T-cell (primary cell): ENCODE data around the gene PADI3. TPM values are rescaled to one million over a fixed set of nuclear protein-coding genes. Genes with fewer than 3 reads are reported as not detected.

Experiments
- ATAC-seq, 4 experiments: fragments of 200-7000 bp in 3 of 4; fragments of 150-1000 bp in 1 of 4; cut with Tn5 transposase; replicated peaks in 1 of 4; 1 replicate in 3 of 4; 2 replicates in 1 of 4; pipeline ENCODE4 v1.10.0; 2021; ENCODE audit warnings: moderate library complexity in 3 of 4, mild to moderate bottlenecking in 2 of 4, moderate number of reproducible peaks in 1 of 4
- CTCF ChIA-PET, 2 donors: fragments of 300-600 bp; sonication (Branson Sonifier 250); formaldehyde crosslinking; loops; one replicate each; lab custom pipeline; 2022; ENCODE audit warnings: antibody characterized with exemption in 2 of 2; lab: Charles Lee
- POLR2A ChIA-PET, 2 donors: fragments of 300-600 bp; sonication (Branson Sonifier 250); formaldehyde crosslinking; loops; one replicate each; lab custom pipeline; 2022; ENCODE audit warnings: antibody characterized with exemption in 2 of 2; lab: Charles Lee
- DNase-seq, 35 experiments: peaks; one replicate each; pipeline versions ENCODE4 v3.0.0 to v3.0.0-alpha.2; 2013 to 2023
- H3K27ac ChIP-seq: one replicate; pipeline ENCODE4 v1.5.1; 2013; ENCODE audit warnings: low read length
- H3K27me3 ChIP-seq, 2 experiments: replicated peaks in 1 of 2; 1 replicate in 1 of 2; 2 replicates in 1 of 2; pipeline versions ENCODE4 v1.6.1 to v1.7.0; 2013; ENCODE audit warnings: low read length in 1 of 2, mixed read lengths in 1 of 2; ENCODE audit not compliant: control insufficient read depth in 2 of 2, insufficient read depth in 2 of 2; ENCODE audit errors: extremely low read depth in 1 of 2
- H3K36me3 ChIP-seq, 2 donors: 1 replicate in 1 of 2; 2 replicates in 1 of 2; pipeline versions ENCODE4 v1.6.1 to v1.7.0; 2013; ENCODE audit warnings: low read length in 1 of 2; ENCODE audit not compliant: control insufficient read depth in 2 of 2, insufficient read depth in 1 of 2; ENCODE audit errors: extremely low read depth in 1 of 2
- H3K4me1 ChIP-seq, 2 experiments: 1 replicate in 1 of 2; 2 replicates in 1 of 2; pipeline versions ENCODE4 v1.6.1 to v1.7.0; 2013; ENCODE audit warnings: low read length in 2 of 2, mixed read lengths in 1 of 2; ENCODE audit not compliant: insufficient read depth in 2 of 2, control insufficient read depth in 1 of 2; ENCODE audit errors: extremely low read depth in 1 of 2
- H3K4me3 ChIP-seq, 2 donors: 1 replicate in 1 of 2; 2 replicates in 1 of 2; pipeline versions ENCODE4 v1.5.1 to v1.7.0; 2013; ENCODE audit warnings: mild to moderate bottlenecking in 2 of 2, low read length in 1 of 2, moderate library complexity in 1 of 2; ENCODE audit not compliant: control insufficient read depth in 1 of 2; ENCODE audit errors: extremely low read depth in 1 of 2
- H3K9me3 ChIP-seq: 2 replicates; pipeline ENCODE4 v1.7.0; 2013
- H3K27ac Mint-ChIP-seq, 2 donors: one replicate each; pipeline ENCODE4 v1.8.0; 2020 to 2021; ENCODE audit warnings: mild to moderate bottlenecking in 2 of 2, mixed read lengths in 2 of 2
- H3K27me3 Mint-ChIP-seq, 2 donors: one replicate each; pipeline ENCODE4 v1.8.0; 2021 to 2022; ENCODE audit warnings: mixed read lengths in 2 of 2
- H3K36me3 Mint-ChIP-seq: one replicate; pipeline ENCODE4 v1.8.0; 2021; ENCODE audit warnings: mixed read lengths
- H3K4me1 Mint-ChIP-seq, 3 donors: one replicate each; pipeline ENCODE4 v1.8.0; 2020 to 2022; ENCODE audit warnings: mixed read lengths in 3 of 3, mild to moderate bottlenecking in 1 of 3
- H3K4me3 Mint-ChIP-seq, 3 donors: one replicate each; pipeline ENCODE4 v1.8.0; 2020 to 2022; ENCODE audit warnings: mild to moderate bottlenecking in 3 of 3, mixed read lengths in 3 of 3, moderate library complexity in 3 of 3
- H3K9me3 Mint-ChIP-seq, 3 donors: one replicate each; pipeline ENCODE4 v1.8.0; 2020 to 2022; ENCODE audit warnings: mixed read lengths in 3 of 3
- WGBS: methylation state at CpG from one replicate; pipeline ENCODE4 v1.1.5; 2013; ENCODE audit warnings: missing lambda C conversion rate; ENCODE audit not compliant: insufficient coverage; 5-methylcytosine and 5-hydroxymethylcytosine counted together
- total RNA-seq, 35 experiments: library from RNA in 6 of 35; stranded (reverse) in 6 of 35; fragments of 120-200 nt in 1 of 35; gene quantifications; one replicate each; pipeline versions ENCODE4 v1.2.1 to v1.2.4 and lab custom pipeline; 2013 to 2026

The PADI3 gene
- total RNA-seq, 5 donors from 2014 or later (not counting 1 experiment from before 2014, with no cell fraction given): not detected

DNA sequence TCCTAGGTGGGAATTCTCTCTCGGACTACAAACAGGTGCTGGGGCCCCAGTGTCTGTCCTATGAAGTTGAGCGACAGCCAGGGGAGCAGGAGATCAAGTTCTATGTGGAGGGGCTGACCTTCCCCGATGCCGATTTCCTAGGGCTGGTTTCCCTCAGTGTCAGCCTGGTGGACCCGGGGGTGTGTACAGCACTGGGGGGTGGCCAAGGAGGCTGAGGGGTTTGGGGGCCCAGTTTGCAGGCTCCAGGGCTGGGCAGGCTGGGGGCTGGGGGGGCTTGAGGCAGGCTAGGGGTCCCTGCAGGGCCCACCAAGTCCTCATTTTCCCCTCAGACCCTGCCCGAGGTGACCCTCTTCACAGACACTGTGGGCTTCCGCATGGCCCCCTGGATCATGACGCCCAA lies 20.3 kb upstream of the PADI3 start:
- Mint-ChIP-seq H3K27ac (no peak overlapping the region), H3K4me3 (no peak overlapping the region), H3K27me3 (no peaks in the 10 kb centered on the region), H3K4me1 (no peaks in the 10 kb centered on the region), H3K9me3 (no peaks in the 10 kb centered on the region), H3K36me3 (no peaks in the 10 kb centered on the region)
- Histone ChIP-seq H3K36me3 (no peaks in the 10 kb centered on the region), H3K27ac (no peak overlapping the region), H3K4me3 (no peak overlapping the region), H3K9me3 (no peaks in the 10 kb centered on the region), H3K4me1 (no peaks in the 10 kb centered on the region), H3K27me3 (peaks cover 0 to 16% of the 10 kb centered on the region in 2 experiments)
- WGBS: 75% methylated on average over 5 of the region's 8 CpGs
- DNase-seq: no peak
- ChIA-PET POLR2A (no interaction called here), CTCF (no interaction called here)
- no peak for ATAC-seq

DNA sequence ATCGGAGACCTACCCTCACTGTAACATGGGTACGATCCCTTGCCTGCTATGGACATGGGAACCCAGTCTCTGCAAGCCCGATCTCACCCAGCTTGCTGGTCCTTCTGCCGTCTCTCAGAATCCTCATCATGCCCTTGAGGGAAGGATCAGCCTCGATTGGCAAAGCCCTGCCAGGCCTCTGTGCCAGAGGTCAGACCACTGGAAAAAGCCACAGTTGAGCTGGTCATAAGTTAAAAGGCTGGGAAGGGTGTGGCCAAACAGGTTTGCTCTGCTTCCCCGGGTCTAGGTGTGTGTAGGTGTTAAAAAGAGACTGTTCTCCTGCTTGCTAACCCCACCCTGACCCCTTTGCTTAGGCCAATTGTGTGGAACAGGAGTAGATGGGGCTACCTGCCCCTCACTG lies 19.5 kb upstream of the PADI3 start:
- H3K4me3 Mint-ChIP-seq: no peak overlapping the region
- Histone ChIP-seq H3K9me3 (no peaks in the 10 kb centered on the region), H3K4me1 (no peaks in the 10 kb centered on the region), H3K27ac (no peak overlapping the region), H3K27me3 (peaks cover 0 to 15% of the 10 kb centered on the region in 2 experiments), H3K36me3 (no peaks in the 10 kb centered on the region), H3K4me3 (no peak overlapping the region)
- no peak for DNase-seq
- H3K4me1 Mint-ChIP-seq: no peaks in the 10 kb centered on the region
- CTCF ChIA-PET: no interaction called here
- 80% methylated on average over 5 of the region's 6 CpGs for WGBS
- POLR2A ChIA-PET: no interaction called here
- H3K36me3 Mint-ChIP-seq: no peaks in the 10 kb centered on the region
- no peaks in the 10 kb centered on the region for H3K27me3 Mint-ChIP-seq
- H3K27ac Mint-ChIP-seq: no peak overlapping the region
- H3K9me3 Mint-ChIP-seq: no peaks in the 10 kb centered on the region
- ATAC-seq: no peak

DNA sequence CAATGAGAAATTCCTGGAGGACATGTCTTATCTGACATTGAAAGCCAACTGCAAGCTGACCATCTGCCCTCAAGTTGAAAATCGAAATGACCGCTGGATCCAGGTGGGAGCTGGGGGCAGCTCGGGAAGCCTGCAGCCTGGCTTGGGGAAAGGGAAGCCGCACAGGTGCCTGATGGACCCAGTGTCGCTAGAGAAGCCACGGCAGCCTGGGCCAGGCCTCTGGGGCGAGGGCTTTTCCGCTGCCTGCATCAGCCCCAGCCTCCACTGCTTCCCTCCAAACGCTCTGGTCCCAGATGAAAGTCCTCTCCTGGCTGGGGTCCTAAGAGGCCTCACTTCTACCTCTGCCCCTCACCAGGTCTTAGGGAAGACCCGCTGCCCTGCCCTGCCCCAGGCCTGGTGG lies 18.8 kb upstream of the PADI3 start:
- peaks cover 0 to 15% of the 10 kb centered on the region in 2 experiments for H3K27me3 ChIP-seq
- ChIA-PET POLR2A (no interaction called here), CTCF (no interaction called here)
- no peaks in the 10 kb centered on the region for H3K4me1 Mint-ChIP-seq
- H3K4me3 Mint-ChIP-seq: no peak overlapping the region
- H3K9me3 Mint-ChIP-seq: no peaks in the 10 kb centered on the region
- H3K4me1 ChIP-seq: no peaks in the 10 kb centered on the region
- no peak overlapping the region for H3K4me3 ChIP-seq
- ATAC-seq: no peak
- H3K27ac ChIP-seq: no peak overlapping the region
- H3K9me3 ChIP-seq: no peaks in the 10 kb centered on the region
- WGBS: 78% methylated on average over 7 of the region's 10 CpGs
- no peak for DNase-seq
- H3K27ac Mint-ChIP-seq: no peak overlapping the region
- H3K36me3 Mint-ChIP-seq: no peaks in the 10 kb centered on the region
- no peaks in the 10 kb centered on the region for H3K36me3 ChIP-seq
- no peaks in the 10 kb centered on the region for H3K27me3 Mint-ChIP-seq

DNA sequence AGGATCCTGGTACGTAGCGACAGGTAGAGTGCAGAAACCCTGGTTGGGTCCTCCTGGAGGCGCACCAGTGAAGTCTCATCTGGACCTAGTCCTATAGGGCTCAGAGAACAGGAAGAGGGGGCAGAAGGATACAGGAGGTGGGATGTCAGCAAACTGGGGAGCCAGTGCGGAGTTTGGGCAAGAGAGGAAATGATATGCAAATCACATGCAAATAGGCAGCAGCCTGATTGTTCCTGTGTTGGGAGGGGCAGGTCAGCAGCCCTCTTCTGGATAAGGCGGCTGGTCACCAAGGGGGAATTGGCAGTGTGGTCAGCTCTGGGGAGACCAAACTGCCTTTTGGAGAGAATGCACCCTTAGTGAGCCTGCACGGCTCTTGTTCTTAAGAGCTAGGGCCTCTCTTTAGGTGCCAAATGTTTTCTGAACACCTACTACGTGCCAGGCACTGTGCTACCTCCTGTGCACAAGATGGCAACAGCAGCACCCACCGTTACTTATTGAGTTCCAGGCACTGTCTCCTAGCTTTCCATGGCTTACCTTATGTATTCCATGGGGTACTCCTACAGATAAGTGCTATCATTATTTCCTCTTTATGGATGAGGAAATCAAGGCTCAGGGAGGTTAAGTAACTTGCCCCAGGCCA lies 18.1 kb upstream of the PADI3 start:
- no peaks in the 10 kb centered on the region for H3K9me3 Mint-ChIP-seq
- Histone ChIP-seq H3K9me3 (no peaks in the 10 kb centered on the region), H3K4me3 (no peak overlapping the region), H3K27ac (no peak overlapping the region), H3K36me3 (no peaks in the 10 kb centered on the region), H3K4me1 (no peaks in the 10 kb centered on the region), H3K27me3 (peaks cover 0 to 21% of the 10 kb centered on the region in 2 experiments)
- H3K36me3 Mint-ChIP-seq: no peaks in the 10 kb centered on the region
- ChIA-PET CTCF (interaction anchor here in 1 of 2 donors (0.5 kb wide), 1 partner anchor 104 kb away, joined by 3 read pairs; no protein-coding TSS in a partner anchor), POLR2A (no interaction called here)
- no peaks in the 10 kb centered on the region for H3K4me1 Mint-ChIP-seq
- H3K27me3 Mint-ChIP-seq: no peaks in the 10 kb centered on the region
- ATAC-seq: no peak
- H3K4me3 Mint-ChIP-seq: no peak overlapping the region
- H3K27ac Mint-ChIP-seq: no peak overlapping the region
- 74% methylated on average over 3 of the region's 8 CpGs for WGBS
- no peak for DNase-seq

DNA sequence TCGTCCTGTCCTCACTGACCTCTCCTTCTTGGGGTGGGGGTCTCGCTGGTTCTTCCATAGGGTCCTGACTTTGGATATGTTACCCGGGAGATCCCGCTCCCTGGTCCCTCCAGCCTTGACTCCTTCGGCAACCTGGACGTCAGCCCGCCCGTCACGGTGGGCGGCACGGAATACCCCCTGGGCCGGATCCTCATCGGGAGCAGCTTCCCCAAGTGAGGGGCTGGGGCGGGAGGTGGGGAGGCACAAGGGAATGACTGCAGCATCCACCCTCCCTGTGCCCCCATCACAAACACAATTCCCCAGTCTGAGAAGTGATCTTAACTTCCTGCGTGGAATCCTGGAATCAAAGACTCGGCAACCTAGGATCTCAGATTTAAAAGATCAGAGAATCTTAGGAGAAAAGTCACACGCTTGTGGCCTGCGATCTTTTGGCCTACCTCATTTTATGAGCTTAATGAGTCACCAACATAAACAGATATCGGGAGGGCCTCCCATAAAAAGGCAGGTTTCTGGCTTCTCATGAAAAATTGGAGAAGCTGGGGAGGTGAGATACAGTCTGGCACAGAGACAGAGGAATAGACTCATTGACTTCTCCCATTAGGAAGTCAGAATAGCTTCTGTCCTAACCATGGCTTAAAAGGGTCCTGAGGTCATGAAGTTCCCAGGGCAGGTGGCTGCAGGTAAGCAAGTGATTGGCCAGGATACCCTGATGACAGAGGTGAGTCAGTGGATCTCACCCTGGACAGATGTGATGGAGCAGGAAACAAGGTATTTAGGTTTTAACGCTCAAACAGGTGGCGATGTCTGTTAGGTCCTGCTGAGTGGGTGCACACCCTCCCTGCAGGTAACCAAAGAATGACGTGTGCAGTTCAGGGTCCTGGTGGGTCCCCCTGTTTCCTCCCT lies 15.9 kb upstream of the PADI3 start:
- WGBS: 97% methylated on average over 6 of the region's 22 CpGs
- no peak for DNase-seq
- Histone ChIP-seq H3K4me3 (no peak overlapping the region), H3K4me1 (no peaks in the 10 kb centered on the region), H3K27me3 (peaks cover 0 to 29% of the 10 kb centered on the region in 2 experiments), H3K9me3 (no peaks in the 10 kb centered on the region), H3K36me3 (no peaks in the 10 kb centered on the region), H3K27ac (no peak overlapping the region)
- no peaks in the 10 kb centered on the region for H3K36me3 Mint-ChIP-seq
- no peak overlapping the region for H3K4me3 Mint-ChIP-seq
- no peaks in the 10 kb centered on the region for H3K9me3 Mint-ChIP-seq
- H3K4me1 Mint-ChIP-seq: peaks cover 0 to 9% (median 3%) of the 10 kb centered on the region in 3 donors
- H3K27ac Mint-ChIP-seq: no peak overlapping the region
- ChIA-PET POLR2A (interaction anchor here in 1 of 2 donors (0.7 kb wide), 1 partner anchor 14 kb away, joined by 3 read pairs; no protein-coding TSS in a partner anchor), CTCF (no interaction called here)
- no peaks in the 10 kb centered on the region for H3K27me3 Mint-ChIP-seq
- no peak for ATAC-seq

DNA sequence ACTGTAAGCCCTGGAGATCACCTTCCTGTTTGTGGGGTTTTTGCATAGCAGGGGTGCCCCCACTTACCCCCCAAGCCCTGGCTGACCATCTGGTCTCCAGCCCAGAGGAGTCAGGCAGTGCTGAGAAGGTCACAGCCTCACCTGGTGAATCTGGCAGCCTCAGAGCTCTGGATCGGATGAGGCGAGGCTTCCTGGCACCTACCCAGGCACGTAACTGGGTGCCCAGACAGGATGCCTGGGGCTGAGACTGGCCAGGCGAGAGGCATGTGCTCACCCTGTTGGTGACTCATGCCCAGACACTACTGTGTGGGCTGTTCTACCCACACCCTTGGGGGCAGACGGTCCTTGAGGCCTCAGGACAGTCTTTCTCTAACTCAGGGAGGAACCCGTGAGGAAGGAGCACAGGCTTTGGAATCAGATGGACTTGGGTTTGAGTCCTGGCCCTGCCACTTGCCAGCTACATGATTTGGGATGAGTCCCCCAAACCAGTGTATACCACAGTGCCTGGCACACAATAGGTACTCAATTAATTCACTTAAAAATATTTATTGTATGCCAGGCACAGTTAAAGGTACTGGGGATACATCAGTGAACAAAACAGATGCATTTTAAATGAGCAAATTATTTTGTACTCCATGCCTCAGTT lies 15.1 kb upstream of the PADI3 start:
- Mint-ChIP-seq H3K27me3 (no peaks in the 10 kb centered on the region), H3K36me3 (no peaks in the 10 kb centered on the region), H3K9me3 (no peaks in the 10 kb centered on the region), H3K4me3 (no peak overlapping the region), H3K4me1 (peaks cover 0 to 9% (median 3%) of the 10 kb centered on the region in 3 donors), H3K27ac (no peak overlapping the region)
- 71% methylated on average over 6 of the region's 6 CpGs for WGBS
- H3K27ac ChIP-seq: no peak overlapping the region
- ChIA-PET CTCF (no interaction called here), POLR2A (no interaction called here)
- no peaks in the 10 kb centered on the region for H3K4me1 ChIP-seq
- no peaks in the 10 kb centered on the region for H3K36me3 ChIP-seq
- peaks cover 0 to 25% of the 10 kb centered on the region in 2 experiments for H3K27me3 ChIP-seq
- ATAC-seq (no peak), DNase-seq (no peak)
- H3K9me3 ChIP-seq: no peaks in the 10 kb centered on the region
- no peak overlapping the region for H3K4me3 ChIP-seq
